ENCODE measurements around the gene PTOV1. TPM values are rescaled to one million over a fixed set of nuclear protein-coding genes. Genes with fewer than 3 reads are reported as not detected.

Gene PTOV1
- total and polyA plus RNA-seq, 4 donors = 62.9 to 115 (median 89.4) TPM

GRCh38 chr19:49801966-49802661, 48.8 kb upstream of the PTOV1 start:
- ATAC-seq (ENCODE audit: insufficient read depth, low FRiP score) (no peak), DNase-seq (peak; percentile 92 to 97 (median 95))
- Histone ChIP-seq H3K4me3 (no peak overlapping the region), H3K27me3 (ENCODE audit: control insufficient read depth in 3 of 3, insufficient read depth in 3 of 3, low read length in 2 of 3) (no peaks in the 10 kb centered on the region), H3K27ac (ENCODE audit: low read depth in 1 of 2, low read length in 1 of 2) (no peak overlapping the region), H3K9me3 (ENCODE audit: control insufficient read depth in 4 of 4, insufficient read depth in 3 of 4, low read length in 3 of 4) (no peaks in the 10 kb centered on the region), H3K9ac (ENCODE audit: insufficient read depth in 1 of 2, low read length in 2 of 2) (no peak overlapping the region), H3K36me3 (ENCODE audit: control insufficient read depth in 4 of 4, insufficient read depth in 4 of 4, low read length in 4 of 4) (peaks cover 7 to 67% (median 28%) of the 10 kb centered on the region in 4 donors), H3K4me1 (ENCODE audit: control insufficient read depth in 5 of 5, insufficient read depth in 5 of 5, low read length in 5 of 5) (peaks cover 0 to 9% (median 0%) of the 10 kb centered on the region in 5 donors)
- TF ChIP-seq CTCF (IDR thresholded peaks at IDR 0.05; ENCODE audit: control extremely low read depth, extremely low read depth) = no peak
- 71% methylated on average over 32 to 38 of the region's 38 CpGs for WGBS, 2 donors

- no peak for ATAC-seq (ENCODE audit: insufficient read depth, low FRiP score)
- WGBS, 2 donors = 92 to 93% methylated on average over 24 of the region's 24 CpGs
- H3K36me3 ChIP-seq (ENCODE audit: control insufficient read depth in 4 of 4, insufficient read depth in 4 of 4, low read length in 4 of 4) = peaks cover 7 to 65% (median 27%) of the 10 kb centered on the region in 4 donors
- DNase-seq = no peak
- no peak for TF ChIP-seq CTCF (IDR thresholded peaks at IDR 0.05; ENCODE audit: control extremely low read depth, extremely low read depth)
- no peaks in the 10 kb centered on the region for H3K9me3 ChIP-seq (ENCODE audit: control insufficient read depth in 4 of 4, insufficient read depth in 3 of 4, low read length in 3 of 4)
- H3K9ac ChIP-seq (ENCODE audit: insufficient read depth in 1 of 2, low read length in 2 of 2) = no peak overlapping the region
- peaks cover 0 to 9% (median 0%) of the 10 kb centered on the region in 5 donors for H3K4me1 ChIP-seq (ENCODE audit: control insufficient read depth in 5 of 5, insufficient read depth in 5 of 5, low read length in 5 of 5)
- no peaks in the 10 kb centered on the region for H3K27me3 ChIP-seq (ENCODE audit: control insufficient read depth in 3 of 3, insufficient read depth in 3 of 3, low read length in 2 of 3)
- no peak overlapping the region for H3K27ac ChIP-seq (ENCODE audit: low read depth in 1 of 2, low read length in 1 of 2)
- no peak overlapping the region for H3K4me3 ChIP-seq
Measured at GRCh38 chr19:49802836-49803528, 48.0 kb upstream of the PTOV1 start.

GRCh38 chr19:49803529-49803856, 47.5 kb upstream of the PTOV1 start:
- Histone ChIP-seq H3K36me3 (ENCODE audit: control insufficient read depth in 4 of 4, insufficient read depth in 4 of 4, low read length in 4 of 4) (peaks cover 7 to 59% (median 26%) of the 10 kb centered on the region in 4 donors), H3K9ac (ENCODE audit: insufficient read depth in 1 of 2, low read length in 2 of 2) (no peak overlapping the region), H3K27me3 (ENCODE audit: control insufficient read depth in 3 of 3, insufficient read depth in 3 of 3, low read length in 2 of 3) (no peaks in the 10 kb centered on the region), H3K4me3 (no peak overlapping the region), H3K9me3 (ENCODE audit: control insufficient read depth in 4 of 4, insufficient read depth in 3 of 4, low read length in 3 of 4) (no peaks in the 10 kb centered on the region), H3K27ac (ENCODE audit: low read depth in 1 of 2, low read length in 1 of 2) (no peak overlapping the region), H3K4me1 (ENCODE audit: control insufficient read depth in 5 of 5, insufficient read depth in 5 of 5, low read length in 5 of 5) (peaks cover 0 to 9% (median 2%) of the 10 kb centered on the region in 5 donors)
- ATAC-seq (ENCODE audit: insufficient read depth, low FRiP score) = no peak
- 96% methylated on average over 6 of the region's 6 CpGs for WGBS, 2 donors
- DNase-seq = no peak
- TF ChIP-seq CTCF (IDR thresholded peaks at IDR 0.05; ENCODE audit: control extremely low read depth, extremely low read depth) = no peak
